ENCODE results near the gene KRT81. TPM values are rescaled to one million over a fixed set of nuclear protein-coding genes. Genes with fewer than 3 reads are reported as not detected.
"Not testable (repeated sequence)": the region's sequence is repeated elsewhere in the genome, so short reads cannot be mapped to it uniquely, and the experiment has no call there.

Gene KRT81
- total RNA-seq, 4 donors from 2014 or later = not detected

GRCh38 chr12:52258335-52258901, 32.9 kb downstream of the KRT81 start:
- Histone ChIP-seq H3K9me3 (peaks cover 0 to 7% (median 0%) of the 10 kb centered on the region in 4 donors), H3K4me3 (peak overlapping the region in 1 of 4 donors; percentile 16), H3K27ac (no peak overlapping the region), H3K4me1 (peaks cover 0 to 7% (median 1%) of the 10 kb centered on the region in 4 donors), H3K27me3 (peaks cover 0 to 16% of the 10 kb centered on the region in 2 donors), H3K36me3 (no peaks in the 10 kb centered on the region)
- TF ChIP-seq POLR2A (IDR thresholded peaks at IDR 0.05) (no peak), CTCF (IDR thresholded peaks at IDR 0.05) (no peak)
- no peak for DNase-seq

GRCh38 chr12:52257922-52258321, 33.4 kb downstream of the KRT81 start:
- not testable (repeated sequence) for H3K4me1 ChIP-seq, H3K36me3 ChIP-seq, H3K27ac ChIP-seq, H3K9me3 ChIP-seq, DNase-seq, H3K4me3 ChIP-seq
- H3K27me3 ChIP-seq = peaks cover 0 to 16% of the 10 kb centered on the region in 2 donors

- H3K27me3 ChIP-seq = peaks cover 0 to 16% of the 10 kb centered on the region in 2 donors
- no peaks in the 10 kb centered on the region for H3K36me3 ChIP-seq
- no peak for TF ChIP-seq CTCF (IDR thresholded peaks at IDR 0.05)
- TF ChIP-seq POLR2A (IDR thresholded peaks at IDR 0.05) = no peak
- peaks cover 0 to 7% (median 1%) of the 10 kb centered on the region in 4 donors for H3K4me1 ChIP-seq
- H3K9me3 ChIP-seq = peaks cover 0 to 3% (median 0%) of the 10 kb centered on the region in 4 donors
- no peak for DNase-seq
- no peak overlapping the region for H3K27ac ChIP-seq
- no peak overlapping the region for H3K4me3 ChIP-seq
Measured at GRCh38 chr12:52257074-52257551, 34.2 kb downstream of the KRT81 start.

- no peak for DNase-seq
- H3K27me3 ChIP-seq = peaks cover 0 to 16% of the 10 kb centered on the region in 2 donors
- H3K4me1 ChIP-seq = peaks cover 0 to 7% (median 1%) of the 10 kb centered on the region in 4 donors
- no peaks in the 10 kb centered on the region for H3K9me3 ChIP-seq
- TF ChIP-seq CTCF (IDR thresholded peaks at IDR 0.05) (no peak), POLR2A (IDR thresholded peaks at IDR 0.05) (no peak)
- H3K4me3 ChIP-seq = no peak overlapping the region
- H3K36me3 ChIP-seq = no peaks in the 10 kb centered on the region
- no peak overlapping the region for H3K27ac ChIP-seq
Measured at GRCh38 chr12:52256584-52256935, 34.8 kb downstream of the KRT81 start.

GRCh38 chr12:52255926-52256583, 35.3 kb downstream of the KRT81 start:
- DNase-seq = no peak
- TF ChIP-seq POLR2A (IDR thresholded peaks at IDR 0.05) (no peak), CTCF (IDR thresholded peaks at IDR 0.05) (no peak)
- peaks cover 0 to 7% (median 1%) of the 10 kb centered on the region in 4 donors for H3K4me1 ChIP-seq
- no peak overlapping the region for H3K4me3 ChIP-seq
- H3K27ac ChIP-seq = no peak overlapping the region
- no peaks in the 10 kb centered on the region for H3K36me3 ChIP-seq
- peaks cover 0 to 16% of the 10 kb centered on the region in 2 donors for H3K27me3 ChIP-seq
- H3K9me3 ChIP-seq = no peaks in the 10 kb centered on the region

- no peak for DNase-seq
- H3K27me3 ChIP-seq = peaks cover 0 to 16% of the 10 kb centered on the region in 2 donors
- TF ChIP-seq POLR2A (IDR thresholded peaks at IDR 0.05) (no peak), CTCF (IDR thresholded peaks at IDR 0.05) (no peak)
- H3K4me1 ChIP-seq = peaks cover 0 to 7% (median 1%) of the 10 kb centered on the region in 4 donors
- no peak overlapping the region for H3K4me3 ChIP-seq
- H3K27ac ChIP-seq = no peak overlapping the region
- no peaks in the 10 kb centered on the region for H3K36me3 ChIP-seq
- no peaks in the 10 kb centered on the region for H3K9me3 ChIP-seq
Measured at GRCh38 chr12:52254965-52255751, 36.2 kb downstream of the KRT81 start.

Data from Peyer's patch (tissue), 4 donors.